Tibial nerve (tissue), 4 donors: ENCODE measurements around the gene CEP170. TPM values are rescaled to one million over a fixed set of nuclear protein-coding genes. Genes with fewer than 3 reads are reported as not detected.

ENCODE experiments used
- DNase-seq, 2 donors: peaks; one replicate each; pipeline ENCODE4 v3.0.0-alpha.2; 2019; ENCODE audit warnings: low spot score in 2 of 2
- H3K27ac ChIP-seq, 4 donors: fragments of 200-600 bp; sonication (generic) in 3 of 4; one replicate each; pipeline ENCODE4 v1.5.1; 2017 to 2019; ENCODE audit warnings: mild to moderate bottlenecking in 1 of 4
- H3K27me3 ChIP-seq, 2 donors: fragments of 200-600 bp; sonication (generic) in 1 of 2; one replicate each; pipeline versions ENCODE4 v1.5.1 to v1.6.0; 2017 to 2019
- H3K36me3 ChIP-seq, 3 donors: fragments of 200-600 bp; sonication (generic); one replicate each; pipeline ENCODE4 v1.5.1; 2018 to 2019
- H3K4me1 ChIP-seq, 4 donors: fragments of 200-600 bp; sonication (generic) in 3 of 4; one replicate each; pipeline ENCODE4 v1.5.1; 2017 to 2019
- H3K4me3 ChIP-seq, 4 donors: fragments of 200-600 bp; sonication (generic) in 3 of 4; one replicate each; pipeline ENCODE4 v1.5.1; 2017 to 2019; ENCODE audit warnings: mild to moderate bottlenecking in 1 of 4, moderate library complexity in 1 of 4
- H3K9me3 ChIP-seq, 4 donors: fragments of 200-600 bp; sonication (generic) in 3 of 4; one replicate each; pipeline ENCODE4 v1.5.1; 2017 to 2019
- EP300 ChIP-seq, 2 donors: sonication (generic); formaldehyde crosslinking; IDR thresholded peaks; one replicate each; pipeline ENCODE4 v1.6.1; 2017; ENCODE audit warnings: antibody characterized with exemption in 2 of 2, mild to moderate bottlenecking in 1 of 2
- POLR2A ChIP-seq, 2 donors: fragments of 450-650 bp; IDR thresholded peaks; one replicate each; pipeline ENCODE4 v1.6.1; 2017; ENCODE audit warnings: antibody characterized with exemption in 2 of 2, mild to moderate bottlenecking in 2 of 2, moderate library complexity in 2 of 2
- WGBS, 2 donors: methylation state at CpG; one replicate each; pipeline ENCODE4 v1.1.5; 2018; 5-methylcytosine and 5-hydroxymethylcytosine counted together
- total RNA-seq, 4 donors: library from RNA; depleted of rRNA; stranded (reverse); fragments of >200 nt; gene quantifications; one replicate each; pipeline ENCODE4 v1.1.0, GENCODE V29; 2016
- TF ChIP-seq, protein P1 (sequence below), 5 experiments: fragments of 200-600 bp in 3 of 5; fragments of 450-650 bp in 2 of 5; sonication (generic) in 3 of 5; IDR thresholded peaks; one replicate each; pipeline ENCODE4 v1.5.1; 2016 to 2019; ENCODE audit warnings: antibody characterized with exemption in 5 of 5, mild to moderate bottlenecking in 3 of 5, moderate library complexity in 2 of 5

The CEP170 gene
- total RNA-seq, 4 donors from 2014 or later: 43.7 to 91.8 (median 76.7) TPM

DNA sequence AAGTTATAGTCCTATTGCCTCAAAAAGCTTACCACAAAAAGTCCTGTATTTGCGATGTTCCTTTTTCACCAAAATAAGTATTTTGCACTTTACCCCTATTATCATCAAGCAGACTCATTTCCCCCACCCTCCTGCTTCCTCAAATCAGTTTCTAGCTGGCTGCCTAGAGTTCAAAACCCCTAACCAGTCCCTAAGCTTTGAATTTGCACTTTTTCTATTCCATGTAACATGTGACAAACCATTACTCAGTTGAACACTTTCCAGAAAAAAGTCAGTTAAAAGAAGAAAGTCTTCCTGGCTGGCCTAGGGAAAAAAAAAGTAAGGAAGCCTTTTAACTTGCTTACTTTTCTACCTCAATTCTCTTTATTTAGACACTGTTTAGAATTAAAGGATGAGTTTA is 8.2 kb downstream of the CEP170 start:
- Histone ChIP-seq H3K27ac (peak overlapping the region in 2 of 4 donors; percentile 51 to 63), H3K4me3 (no peak overlapping the region), H3K36me3 (no peaks in the 10 kb centered on the region), H3K9me3 (no peaks in the 10 kb centered on the region), H3K27me3 (no peaks in the 10 kb centered on the region), H3K4me1 (peaks cover 0 to 51% (median 13%) of the 10 kb centered on the region in 4 donors)
- WGBS, 2 donors: 71 to 85% methylated on average over 1 of the region's 1 CpG
- DNase-seq: no peak
- TF ChIP-seq EP300 (IDR thresholded peaks at IDR 0.05) (peak in 1 of 2 donors; percentile 23), POLR2A (IDR thresholded peaks at IDR 0.05) (no peak)

DNA sequence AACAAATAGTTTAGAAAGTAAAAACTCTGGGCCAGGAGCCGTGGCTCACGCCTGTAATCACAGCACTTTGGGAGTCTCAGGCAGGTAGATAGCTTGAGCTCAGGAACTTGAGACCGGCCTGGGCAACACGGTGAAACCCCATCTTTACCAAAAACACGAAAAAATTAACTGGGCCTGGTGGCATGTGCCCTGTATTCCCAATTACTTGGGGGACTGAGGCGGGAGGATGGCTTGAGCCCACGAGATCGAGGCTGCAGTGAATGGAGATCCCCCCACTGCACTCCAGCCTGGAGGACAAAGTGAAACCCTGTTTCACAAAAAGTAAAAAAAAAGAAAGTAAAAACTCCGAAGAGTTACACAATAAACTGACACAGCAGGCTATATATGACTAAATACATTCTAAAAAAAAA is 10.6 kb downstream of the CEP170 start:
- peaks cover 0 to 28% (median 4%) of the 10 kb centered on the region in 4 donors for H3K4me1 ChIP-seq
- no peaks in the 10 kb centered on the region for H3K9me3 ChIP-seq
- TF ChIP-seq, protein P1, sequence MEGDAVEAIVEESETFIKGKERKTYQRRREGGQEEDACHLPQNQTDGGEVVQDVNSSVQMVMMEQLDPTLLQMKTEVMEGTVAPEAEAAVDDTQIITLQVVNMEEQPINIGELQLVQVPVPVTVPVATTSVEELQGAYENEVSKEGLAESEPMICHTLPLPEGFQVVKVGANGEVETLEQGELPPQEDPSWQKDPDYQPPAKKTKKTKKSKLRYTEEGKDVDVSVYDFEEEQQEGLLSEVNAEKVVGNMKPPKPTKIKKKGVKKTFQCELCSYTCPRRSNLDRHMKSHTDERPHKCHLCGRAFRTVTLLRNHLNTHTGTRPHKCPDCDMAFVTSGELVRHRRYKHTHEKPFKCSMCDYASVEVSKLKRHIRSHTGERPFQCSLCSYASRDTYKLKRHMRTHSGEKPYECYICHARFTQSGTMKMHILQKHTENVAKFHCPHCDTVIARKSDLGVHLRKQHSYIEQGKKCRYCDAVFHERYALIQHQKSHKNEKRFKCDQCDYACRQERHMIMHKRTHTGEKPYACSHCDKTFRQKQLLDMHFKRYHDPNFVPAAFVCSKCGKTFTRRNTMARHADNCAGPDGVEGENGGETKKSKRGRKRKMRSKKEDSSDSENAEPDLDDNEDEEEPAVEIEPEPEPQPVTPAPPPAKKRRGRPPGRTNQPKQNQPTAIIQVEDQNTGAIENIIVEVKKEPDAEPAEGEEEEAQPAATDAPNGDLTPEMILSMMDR (IDR thresholded peaks at IDR 0.05): no peak
- TF ChIP-seq EP300 (IDR thresholded peaks at IDR 0.05): no peak
- no peak for TF ChIP-seq POLR2A (IDR thresholded peaks at IDR 0.05)
- H3K4me3 ChIP-seq: no peak overlapping the region
- H3K27me3 ChIP-seq: no peaks in the 10 kb centered on the region
- peak overlapping the region in 1 of 4 donors; percentile 33 for H3K27ac ChIP-seq
- no peak for DNase-seq
- 62 to 75% methylated on average over 9 of the region's 9 CpGs for whole genome bisulfite sequencing, 2 donors
- H3K36me3 ChIP-seq: peaks cover 0 to 4% (median 0%) of the 10 kb centered on the region in 3 donors

DNA sequence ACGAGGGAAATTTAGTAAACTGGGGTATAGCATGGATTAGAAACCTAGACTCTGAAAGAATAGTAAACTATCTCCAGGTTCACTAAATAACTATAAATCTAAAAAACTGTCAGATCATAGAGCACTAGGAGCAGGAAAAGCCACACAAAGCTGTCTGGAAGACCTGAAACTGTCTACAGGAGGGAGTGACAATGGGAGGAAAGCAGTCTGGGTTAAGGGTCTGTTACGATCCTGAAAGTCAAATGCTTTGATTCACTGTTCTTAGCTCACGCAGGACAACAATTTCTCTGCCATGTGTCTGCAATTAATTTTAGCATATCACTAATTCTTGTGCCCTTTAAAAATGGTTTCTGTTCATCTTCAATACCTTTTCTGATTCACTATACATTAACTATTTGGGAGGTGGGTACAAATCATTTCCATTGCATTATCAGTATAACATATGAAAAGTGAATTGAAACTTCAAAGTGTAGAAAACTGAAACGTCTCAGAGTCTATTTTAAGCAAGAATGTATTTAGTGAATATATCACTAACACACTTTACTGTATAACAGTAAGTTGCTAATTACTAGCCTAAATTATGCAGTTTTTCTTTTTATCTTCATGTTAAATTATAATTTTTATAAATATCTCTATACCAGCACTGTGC is 18.4 kb downstream of the CEP170 start:
- Histone ChIP-seq H3K4me3 (no peak overlapping the region), H3K27ac (peak overlapping the region in 1 of 4 donors; percentile 53)

DNA sequence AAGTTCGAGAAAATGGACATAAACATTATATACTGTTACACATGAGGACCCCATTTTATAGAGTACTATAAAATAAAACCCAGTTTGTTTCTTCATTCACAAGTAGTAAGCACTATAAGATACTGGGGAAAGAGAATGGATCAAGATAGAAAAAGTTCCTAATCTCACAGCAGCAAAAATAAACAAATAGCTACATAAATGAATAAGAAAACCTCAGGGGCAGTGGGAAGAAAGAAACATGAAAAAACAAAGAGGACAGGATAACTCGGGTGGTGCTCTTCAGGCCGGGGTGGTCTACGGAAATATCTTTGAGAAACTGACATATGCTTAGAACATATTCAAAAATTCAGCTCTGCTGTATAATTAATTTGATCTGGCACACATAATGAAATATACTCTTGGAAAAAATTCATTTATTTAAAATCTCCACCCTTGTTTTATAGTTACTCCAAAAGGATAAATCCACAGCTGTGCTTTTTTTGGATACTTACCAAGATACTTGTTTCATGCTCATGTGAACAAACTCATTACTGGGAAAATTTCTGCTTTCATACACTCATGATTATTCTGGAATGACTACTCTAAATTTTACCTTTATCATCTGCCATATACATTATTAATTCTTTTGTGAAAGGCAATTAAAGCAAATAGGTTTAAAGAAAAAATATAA is 20.0 kb downstream of the CEP170 start:
- H3K27me3 ChIP-seq: no peaks in the 10 kb centered on the region
- H3K27ac ChIP-seq: peak overlapping the region in 1 of 4 donors; percentile 31
- peaks cover 0 to 24% (median 11%) of the 10 kb centered on the region in 4 donors for H3K9me3 ChIP-seq
- peaks cover 0 to 34% (median 0%) of the 10 kb centered on the region in 3 donors for H3K36me3 ChIP-seq
- H3K4me3 ChIP-seq: no peak overlapping the region
- TF ChIP-seq, protein P1 (IDR thresholded peaks at IDR 0.05): no peak
- TF ChIP-seq POLR2A (IDR thresholded peaks at IDR 0.05): no peak
- TF ChIP-seq EP300 (IDR thresholded peaks at IDR 0.05): no peak
- WGBS, 2 donors: 43 to 48% methylated on average over 4 of the region's 4 CpGs
- peaks cover 0 to 24% (median 4%) of the 10 kb centered on the region in 4 donors for H3K4me1 ChIP-seq
- DNase-seq: no peak

More for the DNA sequence above, 18.4 kb downstream of the CEP170 start:
- Histone ChIP-seq H3K4me1 (peaks cover 0 to 24% (median 4%) of the 10 kb centered on the region in 4 donors), H3K9me3 (peaks cover 0 to 8% (median 3%) of the 10 kb centered on the region in 4 donors), H3K36me3 (peaks cover 0 to 25% (median 0%) of the 10 kb centered on the region in 3 donors), H3K27me3 (no peaks in the 10 kb centered on the region)
- DNase-seq: no peak
- WGBS, 2 donors: 45 to 52% methylated on average over 4 of the region's 4 CpGs
- no peak for TF ChIP-seq EP300 (IDR thresholded peaks at IDR 0.05)
- no peak for TF ChIP-seq POLR2A (IDR thresholded peaks at IDR 0.05)
- TF ChIP-seq, protein P1 (IDR thresholded peaks at IDR 0.05): no peak

DNA sequence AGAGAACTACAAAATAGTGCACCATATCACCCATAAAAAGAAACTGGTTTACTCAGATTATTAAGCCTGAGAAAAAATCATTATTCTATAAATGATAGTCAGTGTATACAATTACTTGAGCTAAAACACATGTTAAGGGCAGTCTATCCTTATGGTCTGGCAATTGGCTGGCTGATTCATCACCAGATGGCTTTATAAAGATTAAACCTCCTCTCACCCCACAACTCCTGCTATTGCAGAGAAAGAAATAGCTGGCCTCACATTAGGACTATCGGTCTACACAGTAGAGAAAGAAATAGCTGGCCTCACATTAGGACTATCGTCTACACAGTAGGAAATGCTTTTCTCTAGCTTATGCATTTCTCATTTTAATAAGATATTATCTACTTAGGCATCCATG is 21.2 kb downstream of the CEP170 start:
- WGBS, 2 donors: 77 to 88% methylated on average over 2 of the region's 2 CpGs
- no peak overlapping the region for H3K4me3 ChIP-seq
- no peak for TF ChIP-seq POLR2A (IDR thresholded peaks at IDR 0.05)
- TF ChIP-seq, protein P1 (IDR thresholded peaks at IDR 0.05): no peak
- no peaks in the 10 kb centered on the region for H3K27me3 ChIP-seq
- peaks cover 0 to 24% (median 4%) of the 10 kb centered on the region in 4 donors for H3K4me1 ChIP-seq
- DNase-seq: no peak
- H3K36me3 ChIP-seq: peaks cover 0 to 42% (median 0%) of the 10 kb centered on the region in 3 donors
- H3K27ac ChIP-seq: no peak overlapping the region
- peaks cover 0 to 34% (median 16%) of the 10 kb centered on the region in 4 donors for H3K9me3 ChIP-seq
